Upper lobe of left lung (tissue), 4 donors: Measurements from ENCODE around the gene RIMKLA.

Experiments
- CTCF ChIP-seq, 6 experiments: fragments of 450-650 bp in 4 of 6; fragments of 200-600 bp in 2 of 6; sonication (generic) in 2 of 6; IDR thresholded peaks; one replicate each; pipeline ENCODE4 v1.5.1; 2016 to 2019; ENCODE audit warnings: antibody characterized with exemption in 6 of 6
- POLR2A ChIP-seq, 4 donors: fragments of 450-650 bp; IDR thresholded peaks; one replicate each; pipeline ENCODE4 v1.5.1; 2016 to 2017; ENCODE audit warnings: antibody characterized with exemption in 4 of 4, mild to moderate bottlenecking in 2 of 4
- POLR2AphosphoS5 ChIP-seq, 2 donors: sonication (generic); formaldehyde crosslinking; IDR thresholded peaks; one replicate each; pipeline ENCODE4 v1.5.1; 2017; ENCODE audit warnings: antibody characterized with exemption in 2 of 2

GRCh38 chr1:42348498-42348897, 32.1 kb upstream of the RIMKLA start:
- TF ChIP-seq CTCF (IDR thresholded peaks at IDR 0.05) = no peak
- TF ChIP-seq POLR2A (IDR thresholded peaks at IDR 0.05) = no peak
- TF ChIP-seq POLR2AphosphoS5 (IDR thresholded peaks at IDR 0.05) = no peak
